Measurements from ENCODE around the gene MRPL32. TPM values are rescaled to one million over a fixed set of nuclear protein-coding genes. Genes with fewer than 3 reads are reported as not detected.
A peak's percentile ranks its signal among the peaks of the same experiment; 100 is the strongest.
"Not testable (repeated sequence)": the region's sequence is repeated elsewhere in the genome, so short reads cannot be mapped to it uniquely, and the experiment has no call there.

MRPL32 gene
- total RNA-seq (2014; rRNA removed; shearing (Covaris generic)) (61.8 and 89.7 TPM in 2 replicates), total RNA-seq (2022) (55.7 and 59.7 TPM in 2 replicates), Bru-seq, nascent RNA (percentile 89 among the genes with signal in this experiment), BruChase-seq, experiment 1, labeled RNA remaining after a 6-hour chase (percentile 72 among the genes with signal in this experiment), BruChase-seq, experiment 2, labeled RNA remaining after a 2-hour chase (percentile 87 among the genes with signal in this experiment)
- long read RNA-seq, transcript MRPL32-201 (3 exons, 1,035 nt), result major isoform, 48 of 108 reads
- long read RNA-seq, transcript MRPL32-203 (3 exons, 2,734 nt), result minor isoform, 25 of 108 reads
- long read RNA-seq, partial matches to known transcripts, result 28 of 108 reads
- long read RNA-seq, other reads (novel, unspliced or antisense), result 7 of 108 reads

GRCh38 chr7:42931834-42932651 is at the start of gene MRPL32, which contains the start of gene PSMA2:
Gene MRPL32, plus strand, starts transcription at chr7:42932376. Its CDS starts 11 bp downstream, at chr7:42932387.
Gene PSMA2, minus strand, starts transcription at chr7:42932174. Its CDS starts 16 bp downstream, at chr7:42932158.
- TSS peak; percentile 79 for BruUV-seq (replicated peaks)
- CTCF ChIA-PET (ENCODE audit: unreplicated experiment), result no interaction called here
- POLR2A ChIA-PET, result interaction anchor here (0.8 to 4.6 kb wide), 13 partner anchors 9 to 319 kb away, joined by 3 to 25 read pairs (median 5); partner anchors contain the start of gene C7orf25

GRCh38 chr7:42883950-42884349 is 48.2 kb upstream of the MRPL32 start:
- peak overlapping the region; percentile 66 for H2AFZ ChIP-seq (ENCODE audit: low read length)

More at GRCh38 chr7:42931834-42932651, at the start of gene MRPL32, which contains the start of gene PSMA2:
- peak; percentile 98 for DNase-seq (ENCODE audit: low spot score)
- H2AFZ ChIP-seq (ENCODE audit: low read length), result peak within 1 kb of the TSS; percentile 65; the same call in 1 of the 2 replicates
- TF ChIP-seq EZH2phosphoT487 (IDR thresholded peaks at IDR 0.05; ENCODE audit: borderline replicate concordance, low read depth, low read length) (no peak), CTCF (conservative IDR thresholded peaks at IDR 0.05; ENCODE audit: low read length) (no peak)
- intact Hi-C loops (cut with micrococcal nuclease; ENCODE audit: unreplicated experiment), result loop anchor here (2.0 to 10.0 kb wide), 2 partner anchors 43 to 653 kb away; partner anchors contain the start of gene STK17A
- peaks cover 75% of the 10 kb centered on the region for H3K79me2 ChIP-seq (ENCODE audit: insufficient read depth, low read depth, low read length)
- H3K27ac ChIP-seq (ENCODE audit: low read depth, low read length, poor library complexity, severe bottlenecking), result peak within 1 kb of the TSS; percentile 58
- peaks cover 41% of the 10 kb centered on the region for H3K4me1 ChIP-seq (ENCODE audit: insufficient read depth, low read length, poor library complexity, severe bottlenecking)
- no peaks in the 10 kb centered on the region for H3K9me3 ChIP-seq (ENCODE audit: low read length)
- peaks cover 62% of the 10 kb centered on the region for H3K36me3 ChIP-seq (ENCODE audit: insufficient read depth, low read length)
- peak within 1 kb of the TSS; percentile 93 for H3K4me2 ChIP-seq (ENCODE audit: low read length)
- H3K9me2 ChIP-seq (ENCODE audit: insufficient read depth, low read length), result no peaks in the 10 kb centered on the region
- H4K20me1 ChIP-seq (ENCODE audit: insufficient read depth, low read length), result peaks cover 35% of the 10 kb centered on the region
- peak within 1 kb of the TSS; percentile 96 for H3K4me3 ChIP-seq (ENCODE audit: low read depth, low read length, poor library complexity, severe bottlenecking)

GRCh38 chr7:42885183-42885582 is 47.0 kb upstream of the MRPL32 start:
- H3K79me2 ChIP-seq (ENCODE audit: insufficient read depth, low read depth, low read length); H3K9me2 ChIP-seq (ENCODE audit: insufficient read depth, low read length); H4K20me1 ChIP-seq (ENCODE audit: insufficient read depth, low read length); H3K9me3 ChIP-seq (ENCODE audit: low read length); H3K27ac ChIP-seq (ENCODE audit: low read depth, low read length, poor library complexity, severe bottlenecking); BruUV-seq (replicated peaks); DNase-seq (ENCODE audit: low spot score); CTCF ChIA-PET (ENCODE audit: unreplicated experiment); intact Hi-C loops (cut with micrococcal nuclease; ENCODE audit: unreplicated experiment); H3K4me2 ChIP-seq (ENCODE audit: low read length); H3K4me3 ChIP-seq (ENCODE audit: low read depth, low read length, poor library complexity, severe bottlenecking); H2AFZ ChIP-seq (ENCODE audit: low read length); POLR2A ChIA-PET; H3K36me3 ChIP-seq (ENCODE audit: insufficient read depth, low read length): not testable (repeated sequence)
- H3K4me1 ChIP-seq (ENCODE audit: insufficient read depth, low read length, poor library complexity, severe bottlenecking), result peaks cover 77% of the 10 kb centered on the region

More at GRCh38 chr7:42883950-42884349, 48.2 kb upstream of the MRPL32 start:
- H3K79me2 ChIP-seq (ENCODE audit: insufficient read depth, low read depth, low read length), result no peaks in the 10 kb centered on the region
- no peaks in the 10 kb centered on the region for H4K20me1 ChIP-seq (ENCODE audit: insufficient read depth, low read length)
- no peaks in the 10 kb centered on the region; the same call in 1 of the 2 replicates for H3K36me3 ChIP-seq (ENCODE audit: insufficient read depth, low read length)
- peaks cover 65% of the 10 kb centered on the region for H3K4me1 ChIP-seq (ENCODE audit: insufficient read depth, low read length, poor library complexity, severe bottlenecking)
- H3K9me2 ChIP-seq (ENCODE audit: insufficient read depth, low read length), result no peaks in the 10 kb centered on the region
- intact Hi-C loops (cut with micrococcal nuclease; ENCODE audit: unreplicated experiment), result no loop called here
- H3K4me2 ChIP-seq (ENCODE audit: low read length), result peak overlapping the region; percentile 52
- H3K4me3 ChIP-seq (ENCODE audit: low read depth, low read length, poor library complexity, severe bottlenecking), result peak overlapping the region; percentile 34
- peak overlapping the region; percentile 66 for H3K27ac ChIP-seq (ENCODE audit: low read depth, low read length, poor library complexity, severe bottlenecking)
- no peak for TF ChIP-seq EZH2phosphoT487 (IDR thresholded peaks at IDR 0.05; ENCODE audit: borderline replicate concordance, low read depth, low read length)
- 0 out of 2 replicates have a peak, but pooled peaks have one; percentile 21 for TF ChIP-seq CTCF (conservative IDR thresholded peaks at IDR 0.05; ENCODE audit: low read length)
- peak; percentile 93 for DNase-seq (ENCODE audit: low spot score)
- ChIA-PET POLR2A (no interaction called here), CTCF (ENCODE audit: unreplicated experiment) (no interaction called here)
- H3K9me3 ChIP-seq (ENCODE audit: low read length), result no peaks in the 10 kb centered on the region; the same call in 1 of the 2 replicates
- BruUV-seq (replicated peaks), result no TSS peak
